ENCODE measurements around the gene DCP2. TPM values are rescaled to one million over a fixed set of nuclear protein-coding genes. Genes with fewer than 3 reads are reported as not detected.

DCP2 gene
- polyA plus RNA-seq, 1 donor = 23.4 TPM

DNA sequence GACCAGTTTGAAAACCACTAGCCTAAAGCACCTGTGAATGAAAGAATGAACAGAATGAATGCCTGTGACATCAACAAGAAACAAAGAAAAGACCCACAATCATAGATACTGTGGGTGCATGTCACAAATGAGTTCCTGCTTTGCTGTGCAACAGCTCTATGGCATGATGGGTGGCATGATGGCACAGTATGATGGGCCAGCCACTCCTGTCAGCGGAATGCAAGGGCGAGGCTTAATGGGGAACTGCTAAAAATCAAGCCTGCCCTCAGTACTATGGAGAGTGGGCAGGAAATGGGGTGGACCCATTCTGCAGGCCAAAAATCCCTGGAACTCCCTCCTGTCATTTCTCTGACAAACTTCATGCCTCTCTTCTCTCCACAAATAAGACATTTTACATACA, 89.0 kb downstream of the DCP2 start:
- no peak for DNase-seq (ENCODE audit: low read depth)

DNA sequence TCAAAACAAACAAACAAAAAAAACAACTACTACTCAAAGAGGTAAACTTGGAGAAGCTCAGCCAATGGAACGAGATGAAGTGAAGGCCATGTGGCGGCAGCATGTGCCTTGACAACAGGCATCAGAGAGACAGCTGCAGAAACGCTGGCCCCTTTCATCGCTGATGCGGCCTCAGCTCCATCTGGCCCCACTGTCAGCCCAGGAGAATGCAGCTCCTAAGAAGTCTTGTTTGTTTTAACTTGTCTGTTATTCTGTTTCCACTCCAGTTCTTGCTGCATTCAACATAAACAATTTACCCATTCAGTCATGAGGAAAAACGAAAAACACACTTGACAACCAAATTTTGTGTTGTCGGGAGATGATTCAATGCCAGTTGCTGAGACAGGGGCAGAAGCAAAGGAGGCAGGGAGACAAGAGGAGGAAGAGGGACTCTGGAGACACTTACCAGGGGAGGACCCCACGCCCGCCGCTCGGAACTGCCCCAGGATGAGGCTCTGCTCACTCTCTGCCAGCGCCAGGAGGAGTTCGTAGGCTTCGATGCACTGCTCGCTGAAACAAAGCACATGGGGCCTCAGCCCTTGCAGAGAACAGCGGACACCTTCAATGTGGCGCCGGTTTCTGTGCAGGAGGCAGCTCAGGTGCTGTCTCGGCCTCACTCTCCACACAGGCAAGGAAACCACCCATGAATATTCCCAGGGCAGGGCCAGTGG, 91.2 kb downstream of the DCP2 start:
- DNase-seq (ENCODE audit: low read depth) = no peak

DNA sequence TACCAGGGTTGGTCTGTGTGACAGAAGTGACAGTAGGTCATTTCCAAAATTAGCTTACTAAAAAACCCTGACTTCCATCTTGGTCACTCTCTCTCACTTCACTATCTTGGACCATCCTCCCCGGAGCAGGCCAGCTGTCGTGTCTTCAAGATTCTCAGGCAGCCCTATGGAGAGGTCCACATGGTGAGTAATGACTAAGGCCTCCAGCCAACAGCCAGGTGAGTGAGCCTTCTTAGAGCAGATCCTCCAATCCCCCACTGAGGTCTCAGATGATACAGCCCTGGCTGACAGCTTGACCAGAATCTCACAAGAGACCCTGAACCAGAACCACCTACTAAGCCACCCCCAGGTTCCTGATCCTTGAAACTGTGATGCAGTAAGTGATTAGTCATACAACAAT, 92.0 kb downstream of the DCP2 start:
- no peak for DNase-seq (ENCODE audit: low read depth)

Other genes starting within 250 kb of the DCP2 start
- gene APC, start 238.9 kb upstream of the DCP2 start, polyA plus RNA-seq (ENCODE audit: insufficient read length) = 24.4 TPM
- 58.5 TPM for gene SRP19, start 115.5 kb upstream of the DCP2 start, polyA plus RNA-seq (ENCODE audit: insufficient read length)
- gene REEP5, start 54.6 kb upstream of the DCP2 start, polyA plus RNA-seq (ENCODE audit: insufficient read length) = 64.6 TPM